ENCODE measurements around the gene CAMK2N1. TPM values are rescaled to one million over a fixed set of nuclear protein-coding genes. Genes with fewer than 3 reads are reported as not detected.
A peak's percentile ranks its signal among the peaks of the same experiment; 100 is the strongest.

CAMK2N1 gene
- total RNA-seq, 3 donors from 2014 or later, result 162 to 274 (median 163) TPM

DNA sequence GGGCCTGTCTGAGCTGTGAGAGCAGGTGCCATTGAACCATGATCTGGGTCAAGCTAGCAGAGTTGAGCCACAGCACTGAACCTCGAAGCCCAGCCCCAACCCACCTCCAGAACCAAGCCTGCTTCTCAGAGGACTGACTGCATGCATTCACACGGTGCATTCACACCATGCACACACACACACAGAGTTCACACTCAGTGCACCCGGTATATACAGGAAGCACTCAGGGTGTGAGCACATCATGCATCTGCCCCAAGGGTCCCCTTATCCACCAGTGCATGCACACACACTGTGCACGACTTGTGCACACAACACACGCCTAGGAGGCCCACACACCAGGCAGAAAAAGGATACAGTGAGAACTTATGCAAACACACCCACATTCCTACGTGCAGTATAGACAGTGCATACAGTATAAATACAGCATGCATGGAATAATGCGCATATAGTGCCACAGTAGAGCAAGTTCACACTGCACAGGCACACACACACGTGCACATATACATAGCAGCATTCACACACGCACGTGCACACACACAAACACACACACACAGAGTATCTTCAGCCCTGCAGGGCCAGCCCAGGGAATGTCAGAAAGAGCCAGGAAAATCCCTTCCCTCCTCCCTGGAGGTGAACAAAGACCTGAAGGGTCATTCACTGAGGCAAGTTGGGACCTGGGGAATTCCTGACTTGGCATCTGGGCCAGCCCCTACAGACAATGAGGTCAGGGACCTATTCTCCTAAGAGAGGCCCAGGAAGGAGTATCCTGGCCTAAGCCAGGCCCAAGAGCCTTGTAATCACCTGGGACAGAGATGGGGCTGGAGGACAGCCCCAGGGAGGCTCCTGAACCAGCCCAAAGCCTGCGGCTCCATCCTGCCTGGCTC is 42.1 kb downstream of the CAMK2N1 start:
- H3K4me1 ChIP-seq (ENCODE audit: low read depth), result no peaks in the 10 kb centered on the region
- ATAC-seq (no peak), DNase-seq (no peak)
- intact Hi-C loops (cut with DNase I, micrococcal nuclease), result no loop called here
- no peaks in the 10 kb centered on the region for H3K9me3 ChIP-seq
- TF ChIP-seq, protein P1, sequence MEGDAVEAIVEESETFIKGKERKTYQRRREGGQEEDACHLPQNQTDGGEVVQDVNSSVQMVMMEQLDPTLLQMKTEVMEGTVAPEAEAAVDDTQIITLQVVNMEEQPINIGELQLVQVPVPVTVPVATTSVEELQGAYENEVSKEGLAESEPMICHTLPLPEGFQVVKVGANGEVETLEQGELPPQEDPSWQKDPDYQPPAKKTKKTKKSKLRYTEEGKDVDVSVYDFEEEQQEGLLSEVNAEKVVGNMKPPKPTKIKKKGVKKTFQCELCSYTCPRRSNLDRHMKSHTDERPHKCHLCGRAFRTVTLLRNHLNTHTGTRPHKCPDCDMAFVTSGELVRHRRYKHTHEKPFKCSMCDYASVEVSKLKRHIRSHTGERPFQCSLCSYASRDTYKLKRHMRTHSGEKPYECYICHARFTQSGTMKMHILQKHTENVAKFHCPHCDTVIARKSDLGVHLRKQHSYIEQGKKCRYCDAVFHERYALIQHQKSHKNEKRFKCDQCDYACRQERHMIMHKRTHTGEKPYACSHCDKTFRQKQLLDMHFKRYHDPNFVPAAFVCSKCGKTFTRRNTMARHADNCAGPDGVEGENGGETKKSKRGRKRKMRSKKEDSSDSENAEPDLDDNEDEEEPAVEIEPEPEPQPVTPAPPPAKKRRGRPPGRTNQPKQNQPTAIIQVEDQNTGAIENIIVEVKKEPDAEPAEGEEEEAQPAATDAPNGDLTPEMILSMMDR (IDR thresholded peaks at IDR 0.05), result no peak
- no peak overlapping the region for H3K4me3 ChIP-seq
- no peaks in the 10 kb centered on the region for H3K36me3 ChIP-seq (ENCODE audit: low read depth)

GRCh38 chr1:20442920-20443625 is 42.9 kb downstream of the CAMK2N1 start:
- DNase-seq, result no peak
- no peak overlapping the region for H3K4me3 ChIP-seq
- intact Hi-C loops (cut with DNase I, micrococcal nuclease), result no loop called here
- ATAC-seq, result no peak
- no peaks in the 10 kb centered on the region for H3K36me3 ChIP-seq (ENCODE audit: low read depth)
- TF ChIP-seq, protein P1 (IDR thresholded peaks at IDR 0.05), result no peak
- no peaks in the 10 kb centered on the region for H3K9me3 ChIP-seq
- H3K4me1 ChIP-seq (ENCODE audit: low read depth), result no peaks in the 10 kb centered on the region

- no peaks in the 10 kb centered on the region for H3K4me1 ChIP-seq (ENCODE audit: low read depth)
- TF ChIP-seq, protein P1 (IDR thresholded peaks at IDR 0.05), result no peak
- H3K36me3 ChIP-seq (ENCODE audit: low read depth), result no peaks in the 10 kb centered on the region
- ATAC-seq, result peak; percentile 81
- intact Hi-C loops (cut with DNase I, micrococcal nuclease), result no loop called here
- no peak overlapping the region for H3K4me3 ChIP-seq
- H3K9me3 ChIP-seq, result no peaks in the 10 kb centered on the region
- DNase-seq, result peak in 2 of 3 donors; percentile 55 to 68
Observed at GRCh38 chr1:20440785-20441200, 45.2 kb downstream of the CAMK2N1 start.

GRCh38 chr1:20439282-20439681 is 46.7 kb downstream of the CAMK2N1 start:
- intact Hi-C loops (cut with DNase I, micrococcal nuclease), result no loop called here
- TF ChIP-seq, protein P1 (IDR thresholded peaks at IDR 0.05), result no peak
- H3K4me1 ChIP-seq (ENCODE audit: low read depth), result no peaks in the 10 kb centered on the region
- ATAC-seq, result no peak
- no peaks in the 10 kb centered on the region for H3K9me3 ChIP-seq
- DNase-seq, result no peak
- no peaks in the 10 kb centered on the region for H3K36me3 ChIP-seq (ENCODE audit: low read depth)
- no peak overlapping the region for H3K4me3 ChIP-seq

- Histone ChIP-seq H3K4me3 (no peak overlapping the region), H3K9me3 (no peaks in the 10 kb centered on the region), H3K36me3 (ENCODE audit: low read depth) (no peaks in the 10 kb centered on the region), H3K4me1 (ENCODE audit: low read depth) (no peaks in the 10 kb centered on the region)
- ATAC-seq, result no peak
- TF ChIP-seq, protein P1 (IDR thresholded peaks at IDR 0.05), result no peak
- DNase-seq, result no peak
- intact Hi-C loops (cut with DNase I, micrococcal nuclease), result no loop called here
Observed at GRCh38 chr1:20437640-20438039, 48.4 kb downstream of the CAMK2N1 start.

All from mucosa of descending colon (tissue), 3 donors.